Measurements from ENCODE around the gene TSPAN31. TPM values are rescaled to one million over a fixed set of nuclear protein-coding genes. Genes with fewer than 3 reads are reported as not detected.

The TSPAN31 gene
- total RNA-seq, 1 donor from 2014 or later: 44.8 TPM

GRCh38 chr12:57752668-57753000, 7.8 kb downstream of the TSPAN31 start:
- DNase-seq (ENCODE audit: low spot score): no peak

- no peak for DNase-seq (ENCODE audit: low spot score)
Measured at GRCh38 chr12:57753756-57754337, 9.0 kb downstream of the TSPAN31 start.

- peak; percentile 74 for DNase-seq (ENCODE audit: low spot score)
Measured at GRCh38 chr12:57754411-57755193, 9.8 kb downstream of the TSPAN31 start, which contains the start of gene MARCHF9. Gene MARCHF9 (plus strand): TSS chr12:57755103. CDS start chr12:57755529, 426 bp downstream.

- no peak for DNase-seq (ENCODE audit: low spot score)
Measured at GRCh38 chr12:57755194-57755453, 10.3 kb downstream of the TSPAN31 start.

- DNase-seq (ENCODE audit: low spot score): no peak
Measured at GRCh38 chr12:57755454-57756372, 10.9 kb downstream of the TSPAN31 start.

- DNase-seq (ENCODE audit: low spot score): no peak
Measured at GRCh38 chr12:57756406-57757341, 11.8 kb downstream of the TSPAN31 start.

- no peak for DNase-seq (ENCODE audit: low spot score)
Measured at GRCh38 chr12:57757771-57758170, 12.9 kb downstream of the TSPAN31 start.

GRCh38 chr12:57758552-57759359, 13.9 kb downstream of the TSPAN31 start:
- no peak for DNase-seq (ENCODE audit: low spot score)

GRCh38 chr12:57759360-57759980, 14.6 kb downstream of the TSPAN31 start:
- no peak for DNase-seq (ENCODE audit: low spot score)

- DNase-seq (ENCODE audit: low spot score): no peak
Measured at GRCh38 chr12:57760347-57760982, 15.6 kb downstream of the TSPAN31 start.

GRCh38 chr12:57761391-57761998, 16.7 kb downstream of the TSPAN31 start:
- DNase-seq (ENCODE audit: low spot score): no peak

GRCh38 chr12:57762463-57762862, 17.6 kb downstream of the TSPAN31 start:
- DNase-seq (ENCODE audit: low spot score): no peak

- DNase-seq (ENCODE audit: low spot score): no peak
Measured at GRCh38 chr12:57763881-57764661, 19.2 kb downstream of the TSPAN31 start.

GRCh38 chr12:57764662-57765002, 19.8 kb downstream of the TSPAN31 start:
- DNase-seq (ENCODE audit: low spot score): no peak

- DNase-seq (ENCODE audit: low spot score): no peak
Measured at GRCh38 chr12:57765003-57765697, 20.3 kb downstream of the TSPAN31 start.

- DNase-seq (ENCODE audit: low spot score): no peak
Measured at GRCh38 chr12:57765698-57766463, 21.0 kb downstream of the TSPAN31 start.
